ENCODE measurements around the gene LMCD1.

DNA sequence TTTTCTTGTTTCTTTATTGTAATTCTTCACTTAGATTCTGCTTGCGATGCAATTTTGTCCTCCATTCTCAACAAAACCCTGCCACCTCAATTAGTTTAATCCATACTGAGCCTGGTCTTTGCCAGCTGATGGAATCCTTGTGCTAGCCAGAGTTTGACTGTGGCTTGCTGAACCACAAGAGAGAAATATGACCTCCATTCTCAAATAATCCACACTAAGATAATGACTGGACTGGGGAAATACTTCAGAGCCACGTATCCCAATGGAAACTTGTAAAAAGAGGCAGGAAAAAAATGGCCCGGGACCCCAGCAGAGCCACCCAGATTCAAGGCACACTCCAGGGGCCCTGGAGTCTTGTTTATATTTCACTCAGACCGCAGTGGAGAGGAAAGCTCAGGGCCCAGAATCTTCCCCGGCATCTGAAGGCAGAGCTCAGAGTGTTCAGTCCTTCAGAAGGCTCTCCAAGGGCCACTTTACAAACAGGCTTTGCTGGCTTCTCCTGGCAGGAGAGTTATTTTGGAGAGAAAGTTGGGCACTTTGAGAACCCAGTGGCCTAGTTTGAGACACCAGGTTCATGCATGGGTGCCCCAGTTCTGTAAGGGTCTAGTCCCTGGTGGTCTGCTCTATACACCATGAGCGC is 80.3 kb downstream of the LMCD1 start:
- TF ChIP-seq, protein P1, sequence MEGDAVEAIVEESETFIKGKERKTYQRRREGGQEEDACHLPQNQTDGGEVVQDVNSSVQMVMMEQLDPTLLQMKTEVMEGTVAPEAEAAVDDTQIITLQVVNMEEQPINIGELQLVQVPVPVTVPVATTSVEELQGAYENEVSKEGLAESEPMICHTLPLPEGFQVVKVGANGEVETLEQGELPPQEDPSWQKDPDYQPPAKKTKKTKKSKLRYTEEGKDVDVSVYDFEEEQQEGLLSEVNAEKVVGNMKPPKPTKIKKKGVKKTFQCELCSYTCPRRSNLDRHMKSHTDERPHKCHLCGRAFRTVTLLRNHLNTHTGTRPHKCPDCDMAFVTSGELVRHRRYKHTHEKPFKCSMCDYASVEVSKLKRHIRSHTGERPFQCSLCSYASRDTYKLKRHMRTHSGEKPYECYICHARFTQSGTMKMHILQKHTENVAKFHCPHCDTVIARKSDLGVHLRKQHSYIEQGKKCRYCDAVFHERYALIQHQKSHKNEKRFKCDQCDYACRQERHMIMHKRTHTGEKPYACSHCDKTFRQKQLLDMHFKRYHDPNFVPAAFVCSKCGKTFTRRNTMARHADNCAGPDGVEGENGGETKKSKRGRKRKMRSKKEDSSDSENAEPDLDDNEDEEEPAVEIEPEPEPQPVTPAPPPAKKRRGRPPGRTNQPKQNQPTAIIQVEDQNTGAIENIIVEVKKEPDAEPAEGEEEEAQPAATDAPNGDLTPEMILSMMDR (conservative IDR thresholded peaks at IDR 0.05 in 1 of 2, IDR thresholded peaks at IDR 0.05 in 1 of 2; ENCODE audit: extremely low read depth in 1 of 2, insufficient read depth in 1 of 2, low read depth in 1 of 2, low read length in 2 of 2) = no peak
- TF ChIP-seq EZH2 (IDR thresholded peaks at IDR 0.05; ENCODE audit: borderline replicate concordance, low read length) = no peak

All from mammary epithelial cell (primary cell).